Measurements from ENCODE around the gene PHF20.
"Not testable (repeated sequence)": the region's sequence is repeated elsewhere in the genome, so short reads cannot be mapped to it uniquely, and the experiment has no call there.

PHF20 gene

GRCh38 chr20:35947907-35948306, 176.1 kb downstream of the PHF20 start:
- no peak for DNase-seq (ENCODE audit: low spot score)
- TF ChIP-seq, protein P1, sequence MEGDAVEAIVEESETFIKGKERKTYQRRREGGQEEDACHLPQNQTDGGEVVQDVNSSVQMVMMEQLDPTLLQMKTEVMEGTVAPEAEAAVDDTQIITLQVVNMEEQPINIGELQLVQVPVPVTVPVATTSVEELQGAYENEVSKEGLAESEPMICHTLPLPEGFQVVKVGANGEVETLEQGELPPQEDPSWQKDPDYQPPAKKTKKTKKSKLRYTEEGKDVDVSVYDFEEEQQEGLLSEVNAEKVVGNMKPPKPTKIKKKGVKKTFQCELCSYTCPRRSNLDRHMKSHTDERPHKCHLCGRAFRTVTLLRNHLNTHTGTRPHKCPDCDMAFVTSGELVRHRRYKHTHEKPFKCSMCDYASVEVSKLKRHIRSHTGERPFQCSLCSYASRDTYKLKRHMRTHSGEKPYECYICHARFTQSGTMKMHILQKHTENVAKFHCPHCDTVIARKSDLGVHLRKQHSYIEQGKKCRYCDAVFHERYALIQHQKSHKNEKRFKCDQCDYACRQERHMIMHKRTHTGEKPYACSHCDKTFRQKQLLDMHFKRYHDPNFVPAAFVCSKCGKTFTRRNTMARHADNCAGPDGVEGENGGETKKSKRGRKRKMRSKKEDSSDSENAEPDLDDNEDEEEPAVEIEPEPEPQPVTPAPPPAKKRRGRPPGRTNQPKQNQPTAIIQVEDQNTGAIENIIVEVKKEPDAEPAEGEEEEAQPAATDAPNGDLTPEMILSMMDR (IDR thresholded peaks at IDR 0.05; ENCODE audit: extremely low read depth, missing control alignments), result no peak

GRCh38 chr20:35950093-35950492, 178.3 kb downstream of the PHF20 start:
- no peak for DNase-seq (ENCODE audit: low spot score)
- TF ChIP-seq, protein P1 (IDR thresholded peaks at IDR 0.05; ENCODE audit: extremely low read depth, missing control alignments), result no peak

- DNase-seq (ENCODE audit: low spot score), result not testable (repeated sequence)
Observed at GRCh38 chr20:35952080-35952479, 180.3 kb downstream of the PHF20 start.

GRCh38 chr20:35952480-35953386, 180.9 kb downstream of the PHF20 start:
- no peak for DNase-seq (ENCODE audit: low spot score)
- TF ChIP-seq, protein P1 (IDR thresholded peaks at IDR 0.05; ENCODE audit: extremely low read depth, missing control alignments), result no peak

- TF ChIP-seq, protein P1 (IDR thresholded peaks at IDR 0.05; ENCODE audit: extremely low read depth, missing control alignments), result no peak
- DNase-seq (ENCODE audit: low spot score), result peak; percentile 56
Observed at GRCh38 chr20:35953387-35954199, 181.8 kb downstream of the PHF20 start.

- TF ChIP-seq, protein P1 (IDR thresholded peaks at IDR 0.05; ENCODE audit: extremely low read depth, missing control alignments), result peak; percentile 99
- DNase-seq (ENCODE audit: low spot score), result peak; percentile 94
Observed at GRCh38 chr20:35954200-35954906, 182.5 kb downstream of the PHF20 start, which contains the start of gene SCAND1. TSS of gene SCAND1 (minus strand) at chr20:35954502. CDS start at chr20:35954284, 218 bp downstream.

GRCh38 chr20:35954907-35955251, 183.1 kb downstream of the PHF20 start:
- DNase-seq (ENCODE audit: low spot score), result peak; percentile 24
- TF ChIP-seq, protein P1 (IDR thresholded peaks at IDR 0.05; ENCODE audit: extremely low read depth, missing control alignments), result no peak

Data from GM20000 (cell line).